Measurements from ENCODE around the gene RAD51B. TPM values are rescaled to one million over a fixed set of nuclear protein-coding genes. Genes with fewer than 3 reads are reported as not detected.

RAD51B gene
- polyA plus RNA-seq, 1 experiment, result 6.6 TPM

GRCh38 chr14:68463299-68463698, 643.7 kb downstream of the RAD51B start:
- TF ChIP-seq, protein P1, sequence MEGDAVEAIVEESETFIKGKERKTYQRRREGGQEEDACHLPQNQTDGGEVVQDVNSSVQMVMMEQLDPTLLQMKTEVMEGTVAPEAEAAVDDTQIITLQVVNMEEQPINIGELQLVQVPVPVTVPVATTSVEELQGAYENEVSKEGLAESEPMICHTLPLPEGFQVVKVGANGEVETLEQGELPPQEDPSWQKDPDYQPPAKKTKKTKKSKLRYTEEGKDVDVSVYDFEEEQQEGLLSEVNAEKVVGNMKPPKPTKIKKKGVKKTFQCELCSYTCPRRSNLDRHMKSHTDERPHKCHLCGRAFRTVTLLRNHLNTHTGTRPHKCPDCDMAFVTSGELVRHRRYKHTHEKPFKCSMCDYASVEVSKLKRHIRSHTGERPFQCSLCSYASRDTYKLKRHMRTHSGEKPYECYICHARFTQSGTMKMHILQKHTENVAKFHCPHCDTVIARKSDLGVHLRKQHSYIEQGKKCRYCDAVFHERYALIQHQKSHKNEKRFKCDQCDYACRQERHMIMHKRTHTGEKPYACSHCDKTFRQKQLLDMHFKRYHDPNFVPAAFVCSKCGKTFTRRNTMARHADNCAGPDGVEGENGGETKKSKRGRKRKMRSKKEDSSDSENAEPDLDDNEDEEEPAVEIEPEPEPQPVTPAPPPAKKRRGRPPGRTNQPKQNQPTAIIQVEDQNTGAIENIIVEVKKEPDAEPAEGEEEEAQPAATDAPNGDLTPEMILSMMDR (IDR thresholded peaks at IDR 0.05; ENCODE audit: low read depth, low read length), result no peak
- no peaks in the 10 kb centered on the region for H3K27me3 ChIP-seq (ENCODE audit: control insufficient read depth, insufficient read depth, low read length)
- POLR2A ChIA-PET, result no interaction called here
- DNase-seq (ENCODE audit: low read depth, low spot score), result no peak
- no peak overlapping the region for H3K27ac ChIP-seq (ENCODE audit: low read depth, low read length)
- CTCF ChIA-PET, result no interaction called here
- no peak overlapping the region for H3K4me3 ChIP-seq (ENCODE audit: low read depth, low read length)
- H3K9me3 ChIP-seq (ENCODE audit: control insufficient read depth, insufficient read depth, low read length), result no peaks in the 10 kb centered on the region

DNA sequence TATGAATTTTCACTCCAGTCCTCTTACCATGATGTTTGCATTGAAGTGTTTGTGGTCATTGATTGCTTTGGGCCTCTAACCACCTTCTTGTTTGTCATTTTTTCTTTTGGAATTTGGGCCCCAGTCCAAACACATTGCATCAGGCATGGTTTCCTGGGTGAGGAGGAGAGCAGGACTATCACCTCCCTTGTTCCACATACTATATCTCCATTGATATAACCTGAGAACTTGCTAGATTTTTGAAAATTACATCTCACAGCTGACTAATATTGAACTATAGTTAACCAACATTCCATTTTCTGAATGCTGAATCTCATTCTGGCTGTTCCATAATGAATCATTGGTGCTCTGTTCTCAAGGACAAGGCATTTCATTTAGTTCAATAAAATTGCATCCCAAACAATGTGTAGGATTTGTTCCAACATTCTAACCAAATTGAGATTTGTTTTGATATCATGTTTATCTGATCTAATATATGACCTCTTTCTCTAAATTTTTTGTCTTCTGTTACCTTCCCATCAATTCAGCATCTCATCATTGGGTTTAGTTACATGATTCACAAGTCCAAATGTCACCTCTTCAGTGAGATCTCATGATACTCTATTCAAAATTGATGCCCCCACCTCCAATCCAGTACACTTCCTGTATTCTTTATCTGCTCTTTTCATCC, 644.3 kb downstream of the RAD51B start:
- DNase-seq (ENCODE audit: low read depth, low spot score), result no peak
- Histone ChIP-seq H3K4me3 (ENCODE audit: low read depth, low read length) (no peak overlapping the region), H3K27ac (ENCODE audit: low read depth, low read length) (no peak overlapping the region), H3K9me3 (ENCODE audit: control insufficient read depth, insufficient read depth, low read length) (no peaks in the 10 kb centered on the region), H3K27me3 (ENCODE audit: control insufficient read depth, insufficient read depth, low read length) (no peaks in the 10 kb centered on the region)
- ChIA-PET CTCF (no interaction called here), POLR2A (no interaction called here)
- TF ChIP-seq, protein P1 (IDR thresholded peaks at IDR 0.05; ENCODE audit: low read depth, low read length), result no peak

GRCh38 chr14:68464711-68465110, 645.1 kb downstream of the RAD51B start:
- CTCF ChIA-PET, result no interaction called here
- TF ChIP-seq, protein P1 (IDR thresholded peaks at IDR 0.05; ENCODE audit: low read depth, low read length), result no peak
- POLR2A ChIA-PET, result no interaction called here
- Histone ChIP-seq H3K4me3 (ENCODE audit: low read depth, low read length) (no peak overlapping the region), H3K27me3 (ENCODE audit: control insufficient read depth, insufficient read depth, low read length) (no peaks in the 10 kb centered on the region), H3K9me3 (ENCODE audit: control insufficient read depth, insufficient read depth, low read length) (no peaks in the 10 kb centered on the region), H3K27ac (ENCODE audit: low read depth, low read length) (no peak overlapping the region)
- DNase-seq (ENCODE audit: low read depth, low spot score), result no peak

- H3K27me3 ChIP-seq (ENCODE audit: control insufficient read depth, insufficient read depth, low read length), result no peaks in the 10 kb centered on the region
- TF ChIP-seq, protein P1 (IDR thresholded peaks at IDR 0.05; ENCODE audit: low read depth, low read length), result no peak
- H3K4me3 ChIP-seq (ENCODE audit: low read depth, low read length), result no peak overlapping the region
- H3K27ac ChIP-seq (ENCODE audit: low read depth, low read length), result peak overlapping the region; percentile 22
- no peaks in the 10 kb centered on the region for H3K9me3 ChIP-seq (ENCODE audit: control insufficient read depth, insufficient read depth, low read length)
- CTCF ChIA-PET, result no interaction called here
- POLR2A ChIA-PET, result interaction anchor here (1.0 to 1.5 kb wide), 2 partner anchors 10 to 327 kb away, joined by 3 to 4 read pairs; partner anchors contain the start of gene ZFP36L1
- peak; percentile 68 for DNase-seq (ENCODE audit: low read depth, low spot score)
Observed at GRCh38 chr14:68466491-68466977, 647.0 kb downstream of the RAD51B start.

DNA sequence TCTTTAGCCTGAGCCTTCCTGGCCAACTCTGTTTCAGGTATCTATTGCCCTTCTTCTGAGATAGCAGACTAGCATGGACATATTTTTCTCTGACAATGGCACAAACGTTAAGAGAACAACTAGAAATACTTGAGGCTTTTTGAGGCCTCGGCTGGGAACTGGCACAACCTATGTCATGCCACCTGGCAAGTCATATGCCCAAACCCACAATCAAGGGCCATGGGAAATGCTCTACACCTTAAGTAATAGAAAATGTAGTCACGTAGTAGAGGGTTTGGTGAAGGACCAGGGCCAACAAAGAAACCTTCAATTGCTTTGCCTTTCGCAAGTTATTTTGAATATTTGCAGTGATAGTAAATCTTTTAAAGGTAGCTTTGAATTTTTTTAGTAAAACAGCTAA, 647.8 kb downstream of the RAD51B start:
- Histone ChIP-seq H3K27ac (ENCODE audit: low read depth, low read length) (no peak overlapping the region), H3K27me3 (ENCODE audit: control insufficient read depth, insufficient read depth, low read length) (no peaks in the 10 kb centered on the region), H3K9me3 (ENCODE audit: control insufficient read depth, insufficient read depth, low read length) (no peaks in the 10 kb centered on the region), H3K4me3 (ENCODE audit: low read depth, low read length) (no peak overlapping the region)
- TF ChIP-seq, protein P1 (IDR thresholded peaks at IDR 0.05; ENCODE audit: low read depth, low read length), result no peak
- POLR2A ChIA-PET, result interaction anchor here (1.5 kb wide), 1 partner anchor 9 kb away, joined by 3 read pairs; no protein-coding TSS in a partner anchor
- CTCF ChIA-PET, result no interaction called here
- DNase-seq (ENCODE audit: low read depth, low spot score), result no peak

Data from AG04450 (cell line).